ENCODE data around the gene GALM. TPM values are rescaled to one million over a fixed set of nuclear protein-coding genes. Genes with fewer than 3 reads are reported as not detected.
"Not testable (repeated sequence)": the region's sequence is repeated elsewhere in the genome, so short reads cannot be mapped to it uniquely, and the experiment has no call there.

The GALM gene
- total RNA-seq, 1 experiment from 2014 or later = 20.5 TPM

GRCh38 chr2:38704664-38705063, 38.8 kb downstream of the GALM start:
- Histone ChIP-seq H3K27me3 (ENCODE audit: control insufficient read depth, insufficient read depth, low read length) (no peaks in the 10 kb centered on the region), H3K36me3 (ENCODE audit: control insufficient read depth, insufficient read depth, low read length) (no peaks in the 10 kb centered on the region), H3K9me3 (ENCODE audit: control insufficient read depth, insufficient read depth, low read depth, low read length) (no peaks in the 10 kb centered on the region), H3K4me1 (ENCODE audit: control insufficient read depth, insufficient read depth, low read length) (peaks cover 27% of the 10 kb centered on the region), H3K27ac (ENCODE audit: low read length) (peak overlapping the region; percentile 72), H3K4me3 (ENCODE audit: low read depth in 2 of 2, low read length in 2 of 2) (no peak overlapping the region)
- intact Hi-C loops (cut with micrococcal nuclease; ENCODE audit: unreplicated experiment) (no loop called here), in situ Hi-C loops (cut with HindIII; ENCODE audit: low pct_unique_long_range_greater_than_20kb, low sequenced_read_pairs) (no loop called here)
- BruUV-seq (replicated peaks) = no TSS peak
- DNase-seq (ENCODE audit: low read depth, low spot score) (no peak), ATAC-seq (peak; percentile 25; the same call in 1 of the 2 replicates)
- POLR2A ChIA-PET = interaction anchor here (0.6 to 1.1 kb wide), 2 partner anchors 9 to 23 kb away, joined by 3 read pairs; no protein-coding TSS in a partner anchor
- no peak for TF ChIP-seq REST (IDR thresholded peaks at IDR 0.05; ENCODE audit: insufficient read depth in 1 of 2, low read depth in 2 of 2, low read length in 1 of 2)
- no peak for TF ChIP-seq SIN3A (IDR thresholded peaks at IDR 0.05; ENCODE audit: borderline replicate concordance, insufficient read depth, low read depth, low read length)
- no peak for TF ChIP-seq CTCF (IDR thresholded peaks at IDR 0.05)
- no peak for TF ChIP-seq TCF7L2 (IDR thresholded peaks at IDR 0.05; ENCODE audit: low read depth, low read length)
- no peak for TF ChIP-seq POLR2AphosphoS5 (IDR thresholded peaks at IDR 0.05; ENCODE audit: low read depth, low read length)
- CTCF ChIA-PET = interaction anchor here (0.6 to 0.9 kb wide), 2 partner anchors 102 to 1431 kb away, joined by 3 to 4 read pairs; no protein-coding TSS in a partner anchor

- ATAC-seq (no peak), DNase-seq (ENCODE audit: low read depth, low spot score) (no peak)
- in situ Hi-C loops (cut with HindIII; ENCODE audit: low pct_unique_long_range_greater_than_20kb, low sequenced_read_pairs) (no loop called here), intact Hi-C loops (cut with micrococcal nuclease; ENCODE audit: unreplicated experiment) (no loop called here)
- TF ChIP-seq POLR2AphosphoS5 (IDR thresholded peaks at IDR 0.05; ENCODE audit: low read depth, low read length) (no peak), TCF7L2 (IDR thresholded peaks at IDR 0.05; ENCODE audit: low read depth, low read length) (no peak), SIN3A (IDR thresholded peaks at IDR 0.05; ENCODE audit: borderline replicate concordance, insufficient read depth, low read depth, low read length) (no peak), CTCF (IDR thresholded peaks at IDR 0.05) (no peak), REST (IDR thresholded peaks at IDR 0.05; ENCODE audit: insufficient read depth in 1 of 2, low read depth in 2 of 2, low read length in 1 of 2) (no peak)
- Histone ChIP-seq H3K36me3 (ENCODE audit: control insufficient read depth, insufficient read depth, low read length) (no peaks in the 10 kb centered on the region), H3K4me3 (ENCODE audit: low read depth in 2 of 2, low read length in 2 of 2) (no peak overlapping the region), H3K4me1 (ENCODE audit: control insufficient read depth, insufficient read depth, low read length) (peaks cover 16% of the 10 kb centered on the region), H3K27me3 (ENCODE audit: control insufficient read depth, insufficient read depth, low read length) (no peaks in the 10 kb centered on the region), H3K9me3 (ENCODE audit: control insufficient read depth, insufficient read depth, low read depth, low read length) (no peaks in the 10 kb centered on the region), H3K27ac (ENCODE audit: low read length) (peak overlapping the region; percentile 37; the same call in 1 of the 2 replicates)
- CTCF ChIA-PET = no interaction called here
- POLR2A ChIA-PET = interaction anchor here (1.2 kb wide), 1 partner anchor 9 kb away, joined by 3 read pairs; no protein-coding TSS in a partner anchor
- no TSS peak for BruUV-seq (replicated peaks)
These were observed 41.0 kb downstream of the GALM start for GRCh38 chr2:38706846-38707345.

GRCh38 chr2:38708491-38708890, 42.6 kb downstream of the GALM start:
- H3K36me3 ChIP-seq (ENCODE audit: control insufficient read depth, insufficient read depth, low read length); in situ Hi-C loops (cut with HindIII; ENCODE audit: low pct_unique_long_range_greater_than_20kb, low sequenced_read_pairs); DNase-seq (ENCODE audit: low read depth, low spot score); H3K9me3 ChIP-seq (ENCODE audit: control insufficient read depth, insufficient read depth, low read depth, low read length); H3K27ac ChIP-seq (ENCODE audit: low read length); ATAC-seq; CTCF ChIA-PET; H3K4me3 ChIP-seq (ENCODE audit: low read depth in 2 of 2, low read length in 2 of 2); intact Hi-C loops (cut with micrococcal nuclease; ENCODE audit: unreplicated experiment); H3K27me3 ChIP-seq (ENCODE audit: control insufficient read depth, insufficient read depth, low read length); BruUV-seq (replicated peaks): not testable (repeated sequence)
- POLR2A ChIA-PET = interaction anchor here (0.7 kb wide), 2 partner anchors 62 to 127 kb away, joined by 8 to 9 read pairs; no protein-coding TSS in a partner anchor
- H3K4me1 ChIP-seq (ENCODE audit: control insufficient read depth, insufficient read depth, low read length) = peaks cover 10% of the 10 kb centered on the region
